IPS-20b (cell line): ENCODE measurements around the gene TYROBP.
"Not testable (repeated sequence)": the region's sequence is repeated elsewhere in the genome, so short reads cannot be mapped to it uniquely, and the experiment has no call there.

Experiments used
- H3K27ac ChIP-seq: one replicate; pipeline ENCODE4 v1.5.1; 2013; ENCODE audit warnings: low read length
- H3K27me3 ChIP-seq: 2 replicates; pipeline ENCODE4 v1.6.1; 2013; ENCODE audit warnings: mild to moderate bottlenecking, low read length, inconsistent platforms; ENCODE audit not compliant: insufficient read depth
- H3K36me3 ChIP-seq: 2 replicates; pipeline ENCODE4 v1.6.1; 2013; ENCODE audit warnings: low read depth, mild to moderate bottlenecking, inconsistent platforms, low read length, moderate library complexity; ENCODE audit not compliant: insufficient read depth
- H3K4me1 ChIP-seq: 2 replicates; pipeline ENCODE4 v1.6.1; 2013; ENCODE audit warnings: mild to moderate bottlenecking, control low read depth, inconsistent platforms, low read length, moderate library complexity; ENCODE audit not compliant: insufficient read depth
- H3K4me3 ChIP-seq: 2 replicates; pipeline ENCODE4 v1.5.1; 2013; ENCODE audit warnings: mild to moderate bottlenecking, low read length, inconsistent platforms
- H3K9ac ChIP-seq: 2 replicates; pipeline ENCODE4 v1.6.1; 2013; ENCODE audit warnings: low read depth, mild to moderate bottlenecking, inconsistent platforms, low read length, moderate library complexity
- H3K9me3 ChIP-seq: 2 replicates; pipeline ENCODE4 v1.6.1; 2013; ENCODE audit warnings: mild to moderate bottlenecking, low read depth, low read length, inconsistent platforms; ENCODE audit not compliant: insufficient read depth

Gene TYROBP

DNA sequence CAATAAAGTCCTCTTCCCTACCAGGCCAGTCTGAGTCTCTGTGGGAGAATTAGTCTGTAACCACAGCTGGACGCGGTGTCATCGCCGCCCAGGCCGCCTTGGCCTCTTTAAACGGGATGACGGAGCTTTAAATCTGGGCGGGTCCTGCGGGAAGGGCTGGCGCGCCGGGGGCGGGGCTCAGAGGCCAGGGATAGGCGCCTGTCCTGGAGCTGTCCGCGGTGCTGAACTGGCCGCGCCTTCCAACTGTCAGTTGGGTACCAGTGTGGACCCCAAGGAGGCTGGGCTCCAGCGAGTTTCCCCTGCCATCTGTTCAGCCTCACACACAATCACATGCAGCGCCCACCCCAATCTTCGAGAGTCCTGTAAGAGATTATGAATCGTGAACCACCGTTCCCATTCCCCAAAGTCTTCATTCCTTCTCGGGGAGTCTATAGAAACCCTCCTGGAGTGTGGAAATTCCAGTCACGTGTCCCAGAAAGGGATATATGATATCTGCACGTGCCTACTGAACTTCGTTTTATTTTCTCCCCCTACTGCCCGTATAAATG, 28.3 kb downstream of the TYROBP start:
- H3K9me3 ChIP-seq: no peaks in the 10 kb centered on the region

DNA sequence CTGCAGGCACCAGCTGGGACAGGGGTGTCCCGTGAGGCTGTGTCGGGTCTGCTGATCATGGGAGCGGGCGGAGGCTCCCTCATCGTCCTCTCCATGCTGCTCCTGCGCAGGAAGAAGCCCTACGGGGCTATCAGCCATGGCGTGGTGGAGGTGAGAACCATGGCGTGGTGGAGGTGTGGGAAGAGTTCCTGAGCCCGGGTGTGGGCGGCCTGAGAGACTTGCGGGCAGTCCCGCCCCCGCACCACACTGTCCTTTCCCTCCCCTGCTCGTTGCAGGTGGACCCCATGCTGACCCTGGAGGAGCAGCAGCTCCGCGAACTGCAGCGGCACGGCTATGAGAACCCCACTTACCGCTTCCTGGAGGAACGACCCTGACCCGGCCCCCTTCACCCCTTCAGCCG, 29.0 kb downstream of the TYROBP start:
- Histone ChIP-seq H3K4me1 (no peaks in the 10 kb centered on the region; the same call in 1 of the 2 replicates), H3K9ac (no peak overlapping the region), H3K27me3 (peaks cover 21% of the 10 kb centered on the region), H3K27ac (no peak overlapping the region), H3K36me3 (no peaks in the 10 kb centered on the region), H3K9me3 (no peaks in the 10 kb centered on the region), H3K4me3 (no peak overlapping the region)

More for the DNA sequence above, 28.3 kb downstream of the TYROBP start:
- no peaks in the 10 kb centered on the region for H3K36me3 ChIP-seq
- peaks cover 21% of the 10 kb centered on the region for H3K27me3 ChIP-seq
- no peak overlapping the region for H3K4me3 ChIP-seq
- H3K27ac ChIP-seq: no peak overlapping the region
- no peak overlapping the region for H3K9ac ChIP-seq
- no peaks in the 10 kb centered on the region; the same call in 1 of the 2 replicates for H3K4me1 ChIP-seq

DNA sequence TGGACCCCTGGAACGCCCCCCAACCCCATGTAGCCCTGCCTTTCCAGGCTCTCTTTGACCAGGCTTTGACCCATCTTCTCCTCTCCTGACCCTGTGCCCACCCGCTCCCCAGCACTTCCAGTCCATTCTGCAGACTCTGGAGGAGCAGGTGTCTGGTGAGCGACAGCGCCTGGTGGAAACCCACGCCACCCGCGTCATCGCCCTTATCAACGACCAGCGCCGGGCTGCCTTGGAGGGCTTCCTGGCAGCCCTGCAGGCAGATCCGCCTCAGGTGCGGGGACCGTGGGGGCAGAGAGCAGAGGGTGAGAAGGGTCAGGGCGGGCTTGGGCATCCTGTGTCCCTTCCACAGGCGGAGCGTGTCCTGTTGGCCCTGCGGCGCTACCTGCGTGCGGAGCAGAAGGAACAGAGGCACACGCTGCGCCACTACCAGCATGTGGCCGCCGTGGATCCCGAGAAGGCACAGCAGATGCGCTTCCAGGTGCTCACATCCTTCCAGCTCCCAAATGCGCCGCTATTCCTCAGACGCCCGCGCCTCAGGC, 33.6 kb downstream of the TYROBP start:
- H3K36me3 ChIP-seq: no peaks in the 10 kb centered on the region
- no peak overlapping the region for H3K4me3 ChIP-seq
- no peak overlapping the region for H3K9ac ChIP-seq
- peaks cover 19% of the 10 kb centered on the region for H3K27me3 ChIP-seq
- H3K27ac ChIP-seq: no peak overlapping the region
- H3K9me3 ChIP-seq: no peaks in the 10 kb centered on the region
- H3K4me1 ChIP-seq: no peaks in the 10 kb centered on the region; the same call in 1 of the 2 replicates

DNA sequence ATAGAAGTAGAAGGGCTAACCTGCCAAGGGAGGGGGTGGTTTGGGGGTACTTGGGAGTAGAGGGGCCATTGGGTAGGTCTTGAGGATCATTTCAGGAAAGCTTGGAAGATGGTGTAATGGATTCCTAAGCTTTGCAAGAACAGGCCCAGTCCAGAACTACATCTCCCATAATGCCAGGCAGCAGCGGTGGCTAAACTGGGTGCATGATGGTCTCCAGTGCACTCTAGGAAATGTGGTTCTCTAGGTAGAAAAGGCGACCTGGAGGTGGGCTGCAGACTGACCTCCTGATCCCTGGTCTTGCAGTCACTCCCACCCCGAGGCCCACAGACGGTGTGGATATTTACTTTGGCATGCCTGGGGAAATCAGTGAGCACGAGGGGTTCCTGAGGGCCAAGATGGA, 35.9 kb downstream of the TYROBP start:
- Histone ChIP-seq H3K36me3 (no peaks in the 10 kb centered on the region), H3K9me3 (no peaks in the 10 kb centered on the region), H3K27me3 (peaks cover 17% of the 10 kb centered on the region), H3K4me3 (no peak overlapping the region), H3K27ac (no peak overlapping the region), H3K9ac (no peak overlapping the region), H3K4me1 (no peaks in the 10 kb centered on the region; the same call in 1 of the 2 replicates)

DNA sequence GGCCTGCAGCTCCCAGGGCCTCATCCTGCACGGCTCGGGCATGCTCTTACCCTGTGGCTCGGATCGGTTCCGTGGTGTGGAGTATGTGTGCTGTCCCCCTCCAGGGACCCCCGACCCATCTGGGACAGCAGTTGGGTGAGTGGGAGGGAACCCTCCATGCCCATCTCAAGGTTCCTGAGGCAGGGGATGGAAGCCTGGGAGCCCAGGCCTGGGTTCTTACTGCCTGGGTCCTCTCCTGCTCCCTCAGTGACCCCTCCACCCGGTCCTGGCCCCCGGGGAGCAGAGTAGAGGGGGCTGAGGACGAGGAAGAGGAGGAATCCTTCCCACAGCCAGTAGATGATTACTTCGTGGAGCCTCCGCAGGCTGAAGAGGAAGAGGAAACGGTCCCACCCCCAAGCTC, 36.5 kb downstream of the TYROBP start:
- no peaks in the 10 kb centered on the region for H3K36me3 ChIP-seq
- no peaks in the 10 kb centered on the region for H3K9me3 ChIP-seq
- H3K27me3 ChIP-seq: peaks cover 20% of the 10 kb centered on the region
- no peak overlapping the region for H3K4me3 ChIP-seq
- no peak overlapping the region for H3K27ac ChIP-seq
- no peak overlapping the region for H3K9ac ChIP-seq
- H3K4me1 ChIP-seq: no peaks in the 10 kb centered on the region; the same call in 1 of the 2 replicates

DNA sequence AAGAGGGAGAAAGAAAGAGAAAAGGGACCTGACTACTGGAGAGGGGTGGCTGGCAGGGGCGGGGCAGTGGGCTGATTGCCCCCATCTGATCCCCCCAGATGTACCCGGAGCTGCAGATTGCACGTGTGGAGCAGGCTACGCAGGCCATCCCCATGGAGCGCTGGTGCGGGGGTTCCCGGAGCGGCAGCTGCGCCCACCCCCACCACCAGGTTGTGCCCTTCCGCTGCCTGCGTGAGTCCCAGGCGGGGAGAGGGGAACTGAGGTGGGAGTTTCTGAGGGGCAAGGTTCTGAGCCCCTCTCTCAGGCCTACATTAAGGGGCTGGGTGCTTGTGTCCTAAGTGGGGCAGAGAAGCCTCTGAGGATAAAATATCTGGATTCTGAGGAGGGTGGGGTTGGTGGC, 37.3 kb downstream of the TYROBP start:
- Histone ChIP-seq H3K27ac (no peak overlapping the region), H3K9ac (no peak overlapping the region), H3K9me3 (no peaks in the 10 kb centered on the region), H3K36me3 (no peaks in the 10 kb centered on the region), H3K4me1 (no peaks in the 10 kb centered on the region; the same call in 1 of the 2 replicates), H3K27me3 (peaks cover 22% of the 10 kb centered on the region), H3K4me3 (peak overlapping the region; percentile 75; the same call in 1 of the 2 replicates)

DNA sequence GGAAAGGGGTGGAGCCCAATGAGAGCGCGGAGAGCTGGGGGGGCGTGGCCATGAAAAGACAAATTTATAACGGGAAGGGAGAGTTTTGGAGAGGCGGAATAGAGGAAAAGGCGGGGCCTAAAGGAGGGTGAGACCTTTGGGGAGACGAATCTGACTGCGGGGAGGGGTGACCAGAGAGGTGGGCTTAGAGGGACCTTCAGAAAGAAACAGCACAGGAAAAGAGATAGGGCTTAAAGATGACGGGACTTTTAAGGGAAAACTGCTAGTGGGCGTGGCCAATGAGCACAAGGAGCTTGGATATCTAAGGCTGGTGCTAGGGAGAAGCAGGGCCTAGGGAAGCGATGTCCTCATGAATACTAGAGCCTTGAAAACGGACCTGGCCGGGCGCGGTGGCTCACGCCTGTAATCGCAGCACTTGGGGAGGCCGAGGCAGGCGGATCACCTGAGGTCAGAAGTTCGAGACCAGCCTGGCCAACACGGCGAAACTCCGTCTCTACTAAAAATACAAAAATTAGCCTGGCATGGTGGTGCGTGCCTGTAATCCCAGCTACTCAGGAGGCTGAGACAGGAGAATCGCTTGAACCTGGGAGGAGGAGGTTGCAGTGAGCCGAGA, 37.9 kb downstream of the TYROBP start:
- H3K27me3 ChIP-seq: peaks cover 28% of the 10 kb centered on the region
- not testable (repeated sequence) for H3K9ac ChIP-seq, H3K27ac ChIP-seq

DNA sequence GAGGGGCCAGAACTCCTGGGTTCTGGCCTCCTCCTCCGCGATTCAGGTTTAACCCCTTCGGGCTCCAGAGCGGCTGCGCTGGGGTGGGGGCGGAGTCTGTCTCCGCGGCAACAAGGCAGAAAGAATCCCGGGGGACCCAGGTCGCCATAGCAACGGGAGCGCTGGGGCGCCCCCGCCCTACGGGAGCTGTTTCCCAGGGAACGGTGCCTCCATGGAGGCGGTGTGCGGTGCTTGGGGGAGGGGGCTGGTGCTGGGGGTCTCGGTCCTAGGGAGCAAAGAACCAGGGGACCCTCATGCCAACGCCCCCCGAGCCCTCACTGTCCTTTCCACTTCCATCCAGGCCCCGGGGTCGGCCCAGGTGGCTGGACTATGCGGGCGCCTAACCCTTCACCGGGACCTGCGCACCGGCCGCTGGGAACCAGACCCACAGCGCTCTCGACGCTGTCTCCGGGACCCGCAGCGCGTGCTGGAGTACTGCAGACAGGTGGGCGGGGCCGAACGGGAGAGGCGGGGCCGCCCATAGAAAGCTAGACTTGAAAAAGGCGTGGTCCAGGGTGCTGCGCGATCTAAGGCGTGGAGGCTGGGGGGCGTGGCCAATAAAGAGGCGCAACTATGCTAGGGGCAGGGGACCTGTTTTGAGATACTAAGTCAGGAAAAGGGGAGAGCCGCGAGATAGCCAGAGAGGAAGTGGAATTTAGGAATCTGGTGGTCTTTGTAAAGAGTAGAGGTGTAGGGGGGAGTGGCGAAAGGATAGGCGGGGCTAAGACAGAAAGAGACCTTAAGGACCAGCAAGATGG, 38.6 kb downstream of the TYROBP start:
- no peak overlapping the region for H3K27ac ChIP-seq
- H3K36me3 ChIP-seq: no peaks in the 10 kb centered on the region
- H3K9me3 ChIP-seq: no peaks in the 10 kb centered on the region
- peaks cover 28% of the 10 kb centered on the region for H3K27me3 ChIP-seq
- H3K9ac ChIP-seq: no peak overlapping the region; the same call in 1 of the 2 replicates
- no peaks in the 10 kb centered on the region; the same call in 1 of the 2 replicates for H3K4me1 ChIP-seq
- peak overlapping the region; percentile 75 for H3K4me3 ChIP-seq

More for the DNA sequence above, 37.9 kb downstream of the TYROBP start:
- H3K4me1 ChIP-seq, H3K36me3 ChIP-seq, H3K9me3 ChIP-seq: not testable (repeated sequence)
- peak overlapping the region; percentile 75; the same call in 1 of the 2 replicates for H3K4me3 ChIP-seq

DNA sequence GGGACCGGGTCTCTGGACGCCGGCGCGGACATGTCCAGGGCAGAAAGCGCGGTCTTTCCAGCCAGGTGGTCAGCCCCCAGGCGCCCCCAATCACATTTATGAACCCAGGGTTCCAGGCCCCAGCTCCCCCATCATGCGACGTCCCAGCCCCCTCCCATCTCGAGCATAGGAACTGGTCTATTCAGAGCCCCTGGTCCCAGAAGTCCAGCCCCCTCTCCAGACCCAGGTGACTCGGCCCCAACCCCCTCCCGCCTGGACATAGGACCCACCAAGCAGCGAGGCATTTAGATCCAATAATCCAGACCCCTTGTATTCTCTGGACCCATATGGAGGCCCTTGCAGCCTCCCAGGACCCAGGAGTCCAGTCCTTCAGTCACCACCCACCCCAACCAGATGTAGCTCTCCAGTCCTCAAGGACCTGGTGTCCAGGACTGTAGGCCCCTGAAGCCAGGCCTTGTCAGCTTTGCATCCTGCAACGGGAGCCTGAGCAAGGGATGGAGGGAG, 39.2 kb downstream of the TYROBP start:
- H3K9ac ChIP-seq: peak overlapping the region; percentile 5; the same call in 1 of the 2 replicates
- peak overlapping the region; percentile 75 for H3K4me3 ChIP-seq
- no peaks in the 10 kb centered on the region for H3K36me3 ChIP-seq
- H3K9me3 ChIP-seq: no peaks in the 10 kb centered on the region
- no peaks in the 10 kb centered on the region; the same call in 1 of the 2 replicates for H3K4me1 ChIP-seq
- H3K27ac ChIP-seq: no peak overlapping the region
- H3K27me3 ChIP-seq: peaks cover 28% of the 10 kb centered on the region

DNA sequence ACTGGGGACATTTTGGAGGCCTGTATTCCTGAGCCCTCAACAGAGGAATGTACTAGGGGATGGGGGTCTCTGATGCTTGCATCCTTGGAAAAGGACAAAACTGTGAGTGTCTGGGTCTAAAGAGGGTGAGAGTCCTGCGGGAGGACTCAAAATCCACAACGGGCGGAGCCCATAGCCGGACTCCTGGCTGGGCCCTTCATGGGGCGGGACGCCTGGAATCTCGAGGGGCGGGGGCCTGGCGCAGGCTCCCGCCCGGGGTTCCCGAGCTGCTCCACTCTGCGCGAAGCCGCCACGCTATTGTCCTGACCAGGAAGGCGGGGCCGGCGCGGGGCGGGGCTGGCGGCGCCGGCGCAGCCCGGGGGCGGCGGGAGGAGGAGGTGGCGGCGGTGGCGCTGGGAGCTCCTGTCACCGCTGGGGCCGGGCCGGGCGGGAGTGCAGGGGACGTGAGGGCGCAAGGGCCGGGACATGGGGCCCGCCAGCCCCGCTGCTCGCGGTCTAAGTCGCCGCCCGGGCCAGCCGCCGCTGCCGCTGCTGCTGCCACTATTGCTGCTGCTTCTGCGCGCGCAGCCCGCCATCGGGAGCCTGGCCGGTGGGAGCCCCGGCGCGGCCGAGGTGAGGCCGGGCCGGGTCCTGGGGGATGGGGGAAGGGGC, 39.8 kb downstream of the TYROBP start, which contains the start of gene APLP1:
APLP1 (plus strand) TSS at position 403 of the 651 bp plus-strand sequence; CDS start at position 466, 63 bp downstream.
- H3K9me3 ChIP-seq: no peaks in the 10 kb centered on the region
- peaks cover 28% of the 10 kb centered on the region for H3K27me3 ChIP-seq
- no peaks in the 10 kb centered on the region for H3K36me3 ChIP-seq
- no peak within 1 kb of the TSS for H3K27ac ChIP-seq
- peak within 1 kb of the TSS; percentile 75 for H3K4me3 ChIP-seq
- H3K9ac ChIP-seq: peak within 1 kb of the TSS; percentile 5; the same call in 1 of the 2 replicates
- H3K4me1 ChIP-seq: no peaks in the 10 kb centered on the region; the same call in 1 of the 2 replicates

DNA sequence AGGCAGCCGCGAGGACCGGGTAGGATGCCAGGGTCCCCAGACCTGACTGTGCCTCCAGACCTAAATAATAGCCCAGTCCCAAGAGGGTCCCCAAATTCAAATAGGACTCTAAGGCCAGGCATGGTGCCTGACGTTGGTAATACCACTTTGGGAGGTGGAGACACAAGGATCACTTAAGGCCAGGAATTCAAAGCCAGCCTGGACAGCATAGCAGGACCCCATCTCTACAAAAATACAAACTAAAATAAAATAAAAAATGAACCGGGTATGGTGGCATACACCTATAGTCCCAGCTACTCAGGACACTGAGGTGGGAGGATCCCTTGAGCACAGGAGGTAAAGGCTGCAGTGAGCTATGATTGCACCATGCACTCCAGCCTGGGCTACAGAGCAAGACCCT, 45.1 kb downstream of the TYROBP start:
- no peak overlapping the region for H3K9ac ChIP-seq
- no peak overlapping the region for H3K27ac ChIP-seq
- no peaks in the 10 kb centered on the region for H3K4me1 ChIP-seq
- no peak overlapping the region for H3K4me3 ChIP-seq
- no peaks in the 10 kb centered on the region for H3K36me3 ChIP-seq
- peaks cover 70% of the 10 kb centered on the region for H3K27me3 ChIP-seq
- no peaks in the 10 kb centered on the region for H3K9me3 ChIP-seq
